NB4 (cell line): Measurements from ENCODE around the gene SOAT1.

Experiments
- DNase-seq: peaks from one replicate; pipeline ENCODE4 v3.0.0; 2010; ENCODE audit warnings: low read depth
- H3K4me3 ChIP-seq: one replicate; pipeline ENCODE4 v1.5.1; 2011; ENCODE audit warnings: mild to moderate bottlenecking, low read depth, low read length, moderate library complexity
- MAX ChIP-seq: IDR thresholded peaks from 2 replicates; pipeline ENCODE4 v1.6.1; 2011; ENCODE audit warnings: low read depth, low read length
- MYC ChIP-seq: IDR thresholded peaks from 2 replicates; pipeline ENCODE4 v1.6.1; 2011; ENCODE audit warnings: low read depth, low read length
- POLR2A ChIP-seq: IDR thresholded peaks from 2 replicates; pipeline ENCODE4 v1.6.1; 2011; ENCODE audit warnings: mild to moderate bottlenecking; ENCODE audit not compliant: insufficient read length; ENCODE audit errors: extremely low read depth
- TF ChIP-seq, protein P1 (sequence below): IDR thresholded peaks from one replicate; pipeline ENCODE4 v1.5.1; 2012; ENCODE audit warnings: low read depth, low read length

SOAT1 gene

DNA sequence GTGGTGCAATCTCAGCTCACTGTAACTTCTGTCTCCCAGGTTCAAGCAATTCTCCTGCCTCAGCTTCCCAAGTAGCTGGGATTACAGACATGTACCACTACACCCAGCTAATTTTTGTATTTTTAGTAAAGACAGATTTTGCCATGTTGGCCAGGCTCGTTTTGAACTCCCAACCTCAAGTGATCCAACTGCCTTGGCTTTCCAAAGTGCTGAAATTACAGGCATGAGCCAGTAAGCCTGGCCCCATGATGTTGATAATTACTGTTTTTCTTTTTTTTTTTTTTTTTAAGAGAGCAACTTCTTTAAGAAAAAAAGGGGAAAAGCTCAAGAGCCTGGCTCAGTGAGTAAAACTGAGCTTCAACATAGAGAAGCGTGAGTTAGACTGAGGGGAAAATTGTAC, 9.6 kb upstream of the SOAT1 start:
- no peak for DNase-seq
- no peak overlapping the region for H3K4me3 ChIP-seq
- no peak for TF ChIP-seq MYC
- TF ChIP-seq POLR2A = no peak
- TF ChIP-seq, protein P1, sequence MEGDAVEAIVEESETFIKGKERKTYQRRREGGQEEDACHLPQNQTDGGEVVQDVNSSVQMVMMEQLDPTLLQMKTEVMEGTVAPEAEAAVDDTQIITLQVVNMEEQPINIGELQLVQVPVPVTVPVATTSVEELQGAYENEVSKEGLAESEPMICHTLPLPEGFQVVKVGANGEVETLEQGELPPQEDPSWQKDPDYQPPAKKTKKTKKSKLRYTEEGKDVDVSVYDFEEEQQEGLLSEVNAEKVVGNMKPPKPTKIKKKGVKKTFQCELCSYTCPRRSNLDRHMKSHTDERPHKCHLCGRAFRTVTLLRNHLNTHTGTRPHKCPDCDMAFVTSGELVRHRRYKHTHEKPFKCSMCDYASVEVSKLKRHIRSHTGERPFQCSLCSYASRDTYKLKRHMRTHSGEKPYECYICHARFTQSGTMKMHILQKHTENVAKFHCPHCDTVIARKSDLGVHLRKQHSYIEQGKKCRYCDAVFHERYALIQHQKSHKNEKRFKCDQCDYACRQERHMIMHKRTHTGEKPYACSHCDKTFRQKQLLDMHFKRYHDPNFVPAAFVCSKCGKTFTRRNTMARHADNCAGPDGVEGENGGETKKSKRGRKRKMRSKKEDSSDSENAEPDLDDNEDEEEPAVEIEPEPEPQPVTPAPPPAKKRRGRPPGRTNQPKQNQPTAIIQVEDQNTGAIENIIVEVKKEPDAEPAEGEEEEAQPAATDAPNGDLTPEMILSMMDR = no peak
- TF ChIP-seq MAX = no peak

DNA sequence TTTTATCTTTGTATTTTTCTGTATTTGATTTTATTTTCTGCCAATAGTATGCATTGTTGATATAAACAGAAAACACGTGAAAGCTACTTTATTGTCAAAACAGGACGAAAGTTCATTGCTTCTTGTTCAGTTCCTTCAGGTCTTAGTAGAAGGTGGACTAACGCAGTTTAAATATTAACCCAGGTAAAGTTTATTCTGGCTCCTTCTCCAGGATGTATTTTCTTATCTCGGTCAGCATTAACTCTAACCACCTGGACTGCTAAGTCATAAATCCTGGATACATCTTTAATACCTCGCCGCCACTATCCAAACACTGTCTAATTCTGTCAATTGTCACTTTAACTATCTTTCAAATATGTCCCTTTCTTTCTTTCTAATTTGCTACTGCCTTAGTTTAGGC, 5.7 kb upstream of the SOAT1 start:
- no peak overlapping the region for H3K4me3 ChIP-seq
- no peak for TF ChIP-seq POLR2A
- no peak for TF ChIP-seq MAX
- TF ChIP-seq, protein P1 = no peak
- TF ChIP-seq MYC = no peak
- no peak for DNase-seq

DNA sequence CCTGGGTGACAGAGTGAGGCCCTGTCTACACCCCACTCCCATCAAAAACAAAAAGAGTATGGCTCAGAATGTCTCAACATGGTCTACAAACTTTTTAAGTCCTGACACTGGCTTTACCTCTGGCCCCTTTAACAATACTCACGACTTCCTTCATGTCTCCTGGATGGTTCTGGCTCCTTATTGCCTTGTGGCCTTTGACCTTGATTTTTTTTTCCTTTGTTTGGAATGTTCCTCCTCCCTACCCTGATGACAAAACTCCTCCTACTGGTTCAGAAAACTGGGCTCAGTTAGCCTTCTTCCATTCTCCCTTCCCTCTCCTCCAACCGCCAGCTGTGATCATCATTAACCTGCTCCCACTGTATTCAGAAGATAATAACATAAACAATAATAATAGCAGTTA, 4.6 kb upstream of the SOAT1 start:
- H3K4me3 ChIP-seq = no peak overlapping the region
- DNase-seq = no peak
- TF ChIP-seq MYC (no peak), POLR2A (no peak), MAX (no peak)
- TF ChIP-seq, protein P1 = no peak

- DNase-seq = no peak
- H3K4me3 ChIP-seq = peak overlapping the region; percentile 86
- no peak for TF ChIP-seq MYC
- no peak for TF ChIP-seq MAX
- TF ChIP-seq POLR2A = no peak
- TF ChIP-seq, protein P1 = no peak
These were observed 1.7 kb downstream of the SOAT1 start for GRCh38 chr1:179295164-179295755.

GRCh38 chr1:179296356-179297104, 2.9 kb downstream of the SOAT1 start:
- DNase-seq = no peak
- no peak overlapping the region for H3K4me3 ChIP-seq
- TF ChIP-seq MAX (no peak), MYC (no peak), POLR2A (no peak)
- TF ChIP-seq, protein P1 = no peak

DNA sequence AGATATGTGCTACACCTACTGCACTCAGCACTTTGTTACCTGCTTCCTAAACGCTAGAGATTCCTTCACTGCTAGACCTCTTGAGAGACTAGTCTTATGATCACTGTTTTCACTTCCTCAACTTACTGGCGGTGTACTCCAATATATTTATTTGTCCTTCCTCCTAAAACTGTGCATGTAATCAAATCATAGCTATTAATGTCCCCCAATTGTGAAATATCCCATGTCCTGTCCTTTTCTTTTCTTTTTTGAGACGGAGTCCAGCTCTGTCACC, 3.4 kb downstream of the SOAT1 start:
- no peak for TF ChIP-seq MAX
- TF ChIP-seq, protein P1 = no peak
- TF ChIP-seq MYC = no peak
- no peak for TF ChIP-seq POLR2A
- no peak overlapping the region for H3K4me3 ChIP-seq
- DNase-seq = no peak
